ENCODE data around the gene PAXIP1.
"Not testable (repeated sequence)": the region's sequence is repeated elsewhere in the genome, so short reads cannot be mapped to it uniquely, and the experiment has no call there.

The PAXIP1 gene

DNA sequence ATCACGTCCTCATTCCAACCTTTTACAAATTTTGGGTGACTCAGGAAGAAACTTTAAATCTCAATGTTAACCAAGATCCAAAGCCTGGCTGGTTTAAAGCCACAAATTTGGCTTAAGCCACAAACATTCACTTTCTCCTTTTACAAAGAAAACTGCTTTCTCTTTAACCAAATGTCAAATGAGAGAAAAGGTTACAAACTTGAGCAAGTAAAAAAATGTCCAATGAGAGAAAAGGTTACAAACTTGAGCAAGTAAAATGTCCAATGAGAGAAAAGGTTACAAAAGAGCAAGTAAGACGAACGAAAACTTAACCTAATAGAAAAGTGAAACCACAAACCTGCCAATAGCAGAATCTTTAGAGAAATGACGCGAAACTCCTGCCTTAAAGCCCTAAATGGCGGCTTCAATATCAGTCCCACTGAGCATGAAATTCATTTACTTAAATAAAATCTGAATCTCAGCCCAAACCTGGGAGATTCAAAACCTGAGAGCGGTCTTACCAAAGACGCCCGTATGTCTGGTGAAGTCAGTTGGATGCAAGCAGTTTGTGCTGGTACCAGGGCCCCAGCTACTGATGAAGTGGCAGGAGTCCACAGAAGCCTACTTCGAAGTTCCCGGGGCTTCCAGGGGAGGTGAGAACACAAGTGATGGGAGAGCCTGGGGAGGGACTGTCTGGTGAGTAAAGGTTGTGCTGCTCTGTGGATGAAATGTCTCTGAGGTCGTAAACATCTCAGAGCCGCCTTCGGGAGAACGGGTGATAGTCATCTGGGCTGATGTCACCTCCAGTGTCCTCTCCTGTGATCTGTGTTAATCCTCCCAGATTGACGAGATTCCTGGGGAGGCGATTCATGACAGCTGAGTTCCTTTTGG lies 74.6 kb downstream of the PAXIP1 start:
- peak; percentile 60 for DNase-seq
- no peaks in the 10 kb centered on the region for H3K36me3 ChIP-seq (replicated peaks)
- H3K4me3 ChIP-seq (ENCODE audit: low read depth, low read length) = peak overlapping the region; percentile 52
- peak overlapping the region; percentile 72 for H3K27ac ChIP-seq
- TF ChIP-seq, protein P1, sequence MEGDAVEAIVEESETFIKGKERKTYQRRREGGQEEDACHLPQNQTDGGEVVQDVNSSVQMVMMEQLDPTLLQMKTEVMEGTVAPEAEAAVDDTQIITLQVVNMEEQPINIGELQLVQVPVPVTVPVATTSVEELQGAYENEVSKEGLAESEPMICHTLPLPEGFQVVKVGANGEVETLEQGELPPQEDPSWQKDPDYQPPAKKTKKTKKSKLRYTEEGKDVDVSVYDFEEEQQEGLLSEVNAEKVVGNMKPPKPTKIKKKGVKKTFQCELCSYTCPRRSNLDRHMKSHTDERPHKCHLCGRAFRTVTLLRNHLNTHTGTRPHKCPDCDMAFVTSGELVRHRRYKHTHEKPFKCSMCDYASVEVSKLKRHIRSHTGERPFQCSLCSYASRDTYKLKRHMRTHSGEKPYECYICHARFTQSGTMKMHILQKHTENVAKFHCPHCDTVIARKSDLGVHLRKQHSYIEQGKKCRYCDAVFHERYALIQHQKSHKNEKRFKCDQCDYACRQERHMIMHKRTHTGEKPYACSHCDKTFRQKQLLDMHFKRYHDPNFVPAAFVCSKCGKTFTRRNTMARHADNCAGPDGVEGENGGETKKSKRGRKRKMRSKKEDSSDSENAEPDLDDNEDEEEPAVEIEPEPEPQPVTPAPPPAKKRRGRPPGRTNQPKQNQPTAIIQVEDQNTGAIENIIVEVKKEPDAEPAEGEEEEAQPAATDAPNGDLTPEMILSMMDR (IDR thresholded peaks at IDR 0.05; ENCODE audit: low read depth, low read length, missing control alignments) = no peak
- in situ Hi-C loops (cut with HindIII; ENCODE audit: low pct_ligation_motif_present, low sequenced_read_pairs) = loop anchor here (25.0 kb wide), 1 partner anchor 409 kb away; no protein-coding TSS in a partner anchor
- H3K27me3 ChIP-seq (replicated peaks) = no peaks in the 10 kb centered on the region

DNA sequence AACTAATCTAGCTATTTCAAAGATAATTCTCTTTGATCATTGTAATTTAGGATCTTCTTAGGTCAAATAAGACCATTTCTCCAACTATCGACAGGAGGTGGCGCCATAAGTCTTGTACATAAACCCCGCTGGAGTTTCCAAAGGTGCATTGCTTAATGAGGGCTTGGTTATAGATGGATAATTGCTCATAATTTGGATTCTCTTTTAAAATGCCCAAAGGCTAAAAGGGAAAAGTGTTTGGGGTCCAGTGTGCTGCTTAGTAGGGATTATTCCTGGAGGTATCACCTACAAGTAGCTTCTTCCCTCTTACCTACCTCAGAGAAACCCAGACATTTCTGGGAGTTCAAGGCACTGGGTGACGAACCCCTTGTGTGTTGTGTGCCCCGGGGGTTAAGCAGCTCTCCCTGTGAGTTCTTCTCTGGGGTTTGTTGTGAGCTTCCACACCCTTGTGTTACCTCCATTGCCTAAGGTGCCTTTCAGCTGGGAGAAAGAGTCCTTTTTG lies 75.2 kb downstream of the PAXIP1 start:
- Histone ChIP-seq H3K4me3 (ENCODE audit: low read depth, low read length) (peak overlapping the region; percentile 50), H3K27ac (peak overlapping the region; percentile 72), H3K36me3 (replicated peaks) (no peaks in the 10 kb centered on the region), H3K27me3 (replicated peaks) (no peaks in the 10 kb centered on the region)
- TF ChIP-seq, protein P1 (IDR thresholded peaks at IDR 0.05; ENCODE audit: low read depth, low read length, missing control alignments) = peak; percentile 64
- in situ Hi-C loops (cut with HindIII; ENCODE audit: low pct_ligation_motif_present, low sequenced_read_pairs) = loop anchor here (25.0 kb wide), 1 partner anchor 410 kb away; no protein-coding TSS in a partner anchor
- DNase-seq = peak; percentile 82

DNA sequence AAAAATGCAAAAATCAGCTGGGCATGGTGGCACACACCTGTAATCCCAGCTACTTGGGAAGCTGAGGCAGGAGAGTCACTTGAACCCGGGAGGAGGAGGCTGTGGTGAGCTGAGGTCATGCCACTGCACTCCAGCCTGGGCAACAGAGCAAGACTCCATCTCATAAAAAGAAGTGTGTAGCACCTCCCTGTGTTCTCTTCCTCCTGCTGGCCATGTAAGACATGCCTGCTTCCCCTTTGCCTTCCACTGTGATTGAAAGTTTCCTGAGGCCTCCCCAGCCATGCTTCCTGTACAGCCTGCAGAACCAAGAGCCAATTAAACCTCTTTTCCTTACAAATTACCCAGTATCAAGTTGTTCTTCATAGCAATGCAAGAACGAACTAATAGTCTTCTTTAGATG lies 80.5 kb downstream of the PAXIP1 start:
- H3K36me3 ChIP-seq (replicated peaks); H3K4me3 ChIP-seq (ENCODE audit: low read depth, low read length); DNase-seq; H3K27ac ChIP-seq; in situ Hi-C loops (cut with HindIII; ENCODE audit: low pct_ligation_motif_present, low sequenced_read_pairs); H3K27me3 ChIP-seq (replicated peaks): not testable (repeated sequence)

DNA sequence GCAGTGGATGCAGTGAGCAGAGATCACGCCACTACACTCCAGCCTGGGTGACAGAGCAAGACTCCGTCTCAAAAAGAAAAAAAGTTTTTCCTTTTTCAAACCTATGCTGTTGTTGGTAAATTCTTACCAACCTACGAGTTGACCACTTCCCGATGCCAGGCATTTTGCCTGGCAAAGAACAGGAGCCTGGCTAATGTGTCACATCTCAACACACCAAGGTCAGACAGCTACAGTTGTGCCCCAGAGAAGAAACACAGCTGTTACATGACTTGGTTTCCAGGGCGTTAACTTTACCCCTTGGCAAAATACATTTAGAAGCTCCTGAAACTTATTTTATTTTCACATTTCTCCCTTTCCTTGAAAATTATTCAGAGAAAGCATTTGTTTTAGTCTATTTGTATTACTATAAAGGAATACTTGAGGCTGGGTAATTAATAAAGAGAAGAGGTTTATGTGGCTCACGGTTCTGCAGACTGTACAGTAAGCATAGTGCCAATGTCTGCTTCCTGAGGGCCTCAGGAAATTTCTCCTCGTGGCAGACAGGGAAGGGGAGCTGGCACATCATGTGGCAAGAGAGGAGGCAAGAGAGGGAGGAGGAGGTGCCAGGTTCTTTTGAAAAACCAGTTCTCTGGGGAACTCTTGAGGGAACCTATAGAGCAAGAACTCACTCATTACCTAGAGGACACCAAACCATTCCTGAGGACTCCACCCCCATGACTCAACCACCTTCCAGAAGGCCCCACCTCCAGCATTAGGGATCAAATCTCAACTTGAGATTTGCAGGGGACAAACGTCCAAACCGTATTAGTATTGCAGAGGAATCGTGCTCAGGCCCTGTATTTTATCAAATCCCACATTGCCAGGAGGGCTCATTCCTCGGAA lies 83.3 kb downstream of the PAXIP1 start:
- Histone ChIP-seq H3K4me3 (ENCODE audit: low read depth, low read length) (no peak overlapping the region), H3K36me3 (replicated peaks) (no peaks in the 10 kb centered on the region), H3K27ac (no peak overlapping the region), H3K27me3 (replicated peaks) (no peaks in the 10 kb centered on the region)
- DNase-seq = no peak
- TF ChIP-seq, protein P1 (IDR thresholded peaks at IDR 0.05; ENCODE audit: low read depth, low read length, missing control alignments) = no peak
- in situ Hi-C loops (cut with HindIII; ENCODE audit: low pct_ligation_motif_present, low sequenced_read_pairs) = no loop called here

DNA sequence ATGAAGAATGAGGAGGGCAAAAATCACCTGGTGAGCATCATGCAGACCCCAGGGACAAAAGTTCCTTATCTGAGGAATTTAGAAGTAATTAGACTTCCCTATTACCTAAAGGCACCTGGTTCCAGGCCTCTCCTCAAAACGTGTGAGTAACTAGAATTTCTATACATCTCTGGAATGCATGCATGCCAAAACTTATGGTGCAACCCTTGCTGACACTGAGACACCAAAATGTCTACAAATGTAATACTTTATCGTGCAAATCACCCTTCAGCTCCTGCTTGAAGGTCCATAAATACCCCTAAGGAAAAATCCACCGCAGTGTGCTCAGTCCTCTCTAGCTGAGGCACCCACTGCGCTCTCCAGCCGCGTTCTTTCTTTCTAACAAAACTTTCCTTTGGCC lies 84.2 kb downstream of the PAXIP1 start:
- Histone ChIP-seq H3K4me3 (ENCODE audit: low read depth, low read length) (no peak overlapping the region), H3K27ac (no peak overlapping the region), H3K36me3 (replicated peaks) (no peaks in the 10 kb centered on the region), H3K27me3 (replicated peaks) (peaks cover 7% of the 10 kb centered on the region)
- no peak for DNase-seq
- TF ChIP-seq, protein P1 (IDR thresholded peaks at IDR 0.05; ENCODE audit: low read depth, low read length, missing control alignments) = no peak
- in situ Hi-C loops (cut with HindIII; ENCODE audit: low pct_ligation_motif_present, low sequenced_read_pairs) = no loop called here

DNA sequence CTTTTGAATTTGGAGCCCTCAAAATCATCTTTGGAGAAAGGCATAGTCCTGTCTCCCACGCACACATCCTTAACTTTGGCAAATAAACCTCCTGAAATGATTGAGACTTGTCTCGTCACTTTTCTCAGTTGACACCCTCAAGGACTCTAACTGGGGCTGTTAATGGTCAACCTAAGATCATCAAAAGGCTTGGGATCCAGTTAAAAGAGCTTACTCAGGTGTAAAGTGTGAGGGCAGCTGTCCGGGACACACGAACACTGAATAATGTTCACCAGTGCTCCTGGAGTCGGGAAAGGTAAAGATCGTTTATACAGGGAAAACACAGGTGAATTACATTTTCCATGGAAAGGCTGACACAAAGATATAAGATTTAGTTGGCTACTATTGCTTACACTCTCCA lies 84.7 kb downstream of the PAXIP1 start:
- Histone ChIP-seq H3K36me3 (replicated peaks) (no peaks in the 10 kb centered on the region), H3K27ac (no peak overlapping the region), H3K4me3 (ENCODE audit: low read depth, low read length) (no peak overlapping the region), H3K27me3 (replicated peaks) (peaks cover 7% of the 10 kb centered on the region)
- DNase-seq = no peak
- TF ChIP-seq, protein P1 (IDR thresholded peaks at IDR 0.05; ENCODE audit: low read depth, low read length, missing control alignments) = no peak
- in situ Hi-C loops (cut with HindIII; ENCODE audit: low pct_ligation_motif_present, low sequenced_read_pairs) = no loop called here
